Thyroid gland (tissue), 4 donors: ENCODE data around the gene C19orf73.

ENCODE experiments used
- CTCF ChIP-seq, 6 experiments: fragments of 200-600 bp in 3 of 6; fragments of 450-650 bp in 3 of 6; sonication (generic) in 3 of 6; IDR thresholded peaks; one replicate each; pipeline ENCODE4 v1.5.1; 2016 to 2019; ENCODE audit warnings: antibody characterized with exemption in 6 of 6, mild to moderate bottlenecking in 2 of 6, inconsistent platforms in 1 of 6, moderate library complexity in 1 of 6
- POLR2A ChIP-seq, 2 donors: fragments of 450-650 bp; IDR thresholded peaks; one replicate each; pipeline ENCODE4 v1.6.1; 2017; ENCODE audit warnings: antibody characterized with exemption in 2 of 2, mild to moderate bottlenecking in 2 of 2, moderate library complexity in 1 of 2

- TF ChIP-seq POLR2A (IDR thresholded peaks at IDR 0.05) (peak in 1 of 2 donors; percentile 62), CTCF (IDR thresholded peaks at IDR 0.05) (peak in 1 of 6 experiments; percentile 11)
Observed at GRCh38 chr19:49150106-49150943, 31.4 kb upstream of the C19orf73 start.
